SKM-1 treated with dmso at 0.1 percent for 144 hours (cell line): Measurements from ENCODE around the gene FLYWCH2.
"Not testable (repeated sequence)": the region's sequence is repeated elsewhere in the genome, so short reads cannot be mapped to it uniquely, and the experiment has no call there.

Experiments
- DNase-seq: peaks from one replicate; lab custom pipeline; 2025; ENCODE audit not compliant: unreplicated experiment; lab: John Stamatoyannopoulos, UW

Gene FLYWCH2

DNA sequence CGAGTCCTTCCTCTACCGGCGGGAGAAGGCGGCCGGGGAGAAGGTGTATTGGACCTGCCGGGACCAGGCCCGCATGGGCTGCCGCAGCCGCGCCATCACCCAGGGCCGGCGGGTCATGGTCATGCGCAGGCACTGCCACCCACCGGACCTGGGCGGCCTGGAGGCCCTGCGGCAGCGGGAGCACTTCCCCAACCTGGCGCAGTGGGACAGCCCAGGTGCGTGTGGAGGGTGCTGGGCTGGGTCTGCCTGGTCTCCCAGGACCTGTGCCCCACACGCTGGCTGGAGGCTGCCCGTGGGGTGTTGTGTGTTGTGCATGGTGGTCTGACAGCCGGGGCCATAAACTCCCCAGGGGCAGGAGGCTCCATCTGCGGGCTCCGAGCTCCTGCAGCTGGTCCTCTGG is 54.2 kb downstream of the FLYWCH2 start:
- DNase-seq = no peak

GRCh38 chr16:2938206-2938605 is 55.2 kb downstream of the FLYWCH2 start:
- DNase-seq = no peak

DNA sequence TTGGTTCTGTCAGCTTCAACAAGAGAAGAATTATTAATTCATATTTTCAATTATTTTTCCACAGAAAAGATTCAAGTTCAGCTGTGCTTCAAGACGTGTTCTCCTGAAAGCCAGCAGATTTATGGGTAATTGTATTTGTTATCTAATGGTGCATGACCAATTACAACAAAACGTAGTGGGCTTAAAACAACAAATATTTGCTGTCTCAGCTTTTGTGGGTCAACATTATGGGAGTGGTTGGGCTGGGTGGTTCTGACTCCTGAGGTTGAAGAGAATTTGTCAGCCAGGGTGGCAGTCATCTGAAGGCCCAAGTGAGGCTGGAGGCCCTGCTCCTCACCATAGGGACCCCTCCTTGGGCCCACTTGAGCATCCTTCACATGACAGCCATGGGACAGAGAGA is 57.0 kb downstream of the FLYWCH2 start:
- DNase-seq = no peak

DNA sequence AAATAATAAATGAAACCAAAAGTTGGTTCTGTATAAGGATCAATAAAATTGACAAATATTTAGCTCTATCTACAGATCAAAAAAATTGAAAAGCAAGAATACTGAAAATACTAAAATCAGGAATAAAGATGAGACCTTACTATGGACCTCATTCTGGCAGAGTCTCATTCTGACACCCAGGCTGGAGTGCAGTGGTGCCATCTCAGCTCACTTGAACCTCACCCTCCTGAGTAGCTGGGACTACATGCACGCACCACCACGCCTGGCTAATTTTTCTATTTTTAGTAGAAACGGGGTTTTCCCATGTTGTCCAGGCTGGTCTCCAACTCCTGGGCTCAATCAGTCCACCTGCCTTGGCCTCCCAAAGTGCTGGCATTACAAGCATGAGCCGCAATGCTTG is 59.0 kb downstream of the FLYWCH2 start:
- no peak for DNase-seq

DNA sequence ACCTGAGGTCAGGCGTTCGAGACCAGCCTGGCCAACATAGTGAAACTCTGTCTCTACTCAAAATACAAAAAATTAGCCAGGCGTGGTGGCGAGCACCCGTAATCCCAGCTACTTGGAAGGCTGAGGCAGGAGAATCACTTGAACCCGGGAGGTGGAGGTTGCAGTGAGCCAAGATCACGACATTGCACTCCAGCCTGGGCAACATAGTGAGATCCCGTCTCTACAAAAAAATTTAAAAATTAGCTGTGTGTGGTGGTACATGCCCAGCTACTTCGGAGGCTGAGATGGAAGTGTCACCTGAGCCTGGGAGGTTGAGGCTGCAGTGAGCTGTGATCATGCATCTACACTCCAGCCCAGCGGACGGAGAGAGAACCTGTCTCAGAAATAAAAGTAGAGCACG is 60.7 kb downstream of the FLYWCH2 start:
- DNase-seq = not testable (repeated sequence)

DNA sequence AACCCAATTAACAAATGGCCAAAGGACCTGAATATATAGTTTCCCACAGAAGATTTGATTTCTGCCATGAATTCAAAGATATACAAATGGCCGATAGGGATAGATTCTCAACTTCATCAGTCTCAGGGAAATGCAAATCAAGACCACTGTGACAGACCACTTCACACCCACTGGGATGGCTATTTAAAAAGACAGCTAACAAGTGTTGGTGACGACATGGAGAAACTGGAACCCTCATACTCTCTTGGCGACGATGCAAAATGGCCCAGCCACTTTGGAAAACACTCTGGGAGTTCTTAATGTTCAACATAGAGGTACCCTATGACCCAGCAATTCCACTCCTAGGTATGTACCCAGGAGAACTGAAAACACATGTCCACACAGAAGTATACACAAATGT is 63.6 kb downstream of the FLYWCH2 start:
- DNase-seq = no peak
